HG02938 (cell line): ENCODE results near the gene EDN2.

Experiments
- ATAC-seq: cut with Tn5 transposase; IDR thresholded peaks from one replicate; pipeline ENCODE4 v1.9.1; 2021; ENCODE audit warnings: mild to moderate bottlenecking, moderate library complexity; ENCODE audit not compliant: unreplicated experiment

The EDN2 gene

GRCh38 chr1:41486053-41486370, 1.5 kb upstream of the EDN2 start:
- no peak for ATAC-seq

- ATAC-seq = no peak
Measured at GRCh38 chr1:41485605-41486004, 1.1 kb upstream of the EDN2 start.

- no peak for ATAC-seq
Measured at GRCh38 chr1:41483960-41484401, 502 bp downstream of the EDN2 start.

- ATAC-seq = no peak
Measured at GRCh38 chr1:41483001-41483850, 1.3 kb downstream of the EDN2 start.

DNA sequence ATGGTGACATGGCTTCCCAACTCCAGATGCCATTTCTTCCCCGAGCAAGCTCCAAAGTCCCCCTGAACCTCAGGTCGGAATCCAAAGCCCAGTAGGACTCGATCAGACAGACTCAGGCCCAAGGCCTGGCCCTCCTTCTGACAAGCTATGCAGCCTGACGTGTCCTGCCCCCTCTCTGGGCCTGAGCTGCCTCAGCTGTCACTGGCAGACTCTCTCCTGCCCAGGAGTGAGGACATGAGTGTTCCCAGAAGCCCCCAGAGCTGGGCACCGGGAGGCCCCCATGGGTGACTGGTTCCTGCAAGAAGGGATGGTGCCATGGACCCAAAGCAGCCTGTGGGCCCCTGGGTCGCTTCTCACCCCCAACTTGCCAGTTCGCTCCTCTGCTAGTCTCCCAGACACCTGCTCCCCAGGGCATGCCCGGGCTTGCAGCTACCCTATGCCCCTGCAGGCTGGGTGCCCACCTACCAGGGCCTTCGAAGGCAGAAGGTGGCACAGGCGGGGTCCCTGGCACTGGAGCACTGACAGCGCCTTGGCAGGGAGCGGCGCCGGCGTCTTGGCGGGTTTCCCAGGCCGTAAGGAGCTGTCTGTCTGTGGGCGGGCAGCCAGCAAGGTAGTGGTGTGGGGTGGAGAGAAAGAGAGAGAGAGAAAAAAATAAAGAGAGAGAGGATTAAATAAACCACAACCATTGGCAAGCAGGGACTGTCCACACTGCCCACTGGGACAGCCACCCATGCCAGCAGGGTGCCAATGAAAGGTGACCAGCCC, 2.3 kb downstream of the EDN2 start:
- no peak for ATAC-seq

DNA sequence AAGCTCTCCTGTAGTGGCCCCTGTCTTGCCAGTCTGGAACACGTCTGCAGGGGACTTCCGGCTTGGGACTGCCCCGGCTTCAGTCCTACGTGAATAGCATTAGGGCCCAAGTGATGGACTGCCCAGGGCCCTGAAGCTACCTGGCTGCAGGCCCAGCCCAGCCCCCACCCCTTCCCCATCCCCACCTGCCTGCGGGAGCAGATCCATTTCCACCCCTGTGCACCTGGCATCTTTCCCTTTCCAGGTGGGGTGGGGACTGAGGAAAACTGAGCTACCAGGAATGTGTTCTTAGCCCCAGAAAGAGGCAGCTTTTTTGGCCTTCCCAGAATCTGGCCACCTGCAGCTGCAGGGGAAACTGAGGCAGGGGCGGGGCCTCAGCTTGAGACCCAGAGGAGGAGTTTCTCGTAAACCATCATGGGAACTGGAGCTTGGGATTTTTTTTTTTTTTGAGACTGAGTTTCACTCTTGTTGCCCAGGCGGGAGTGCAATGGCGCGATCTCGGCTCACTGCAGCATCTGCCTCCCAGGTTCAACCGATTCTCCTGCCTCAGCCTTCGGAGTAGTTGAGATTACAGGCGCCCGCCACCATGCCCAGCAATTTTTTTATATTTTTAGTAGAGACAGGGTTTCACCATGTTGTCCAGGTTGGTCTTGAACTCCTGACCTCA, 3.2 kb downstream of the EDN2 start:
- ATAC-seq = no peak

DNA sequence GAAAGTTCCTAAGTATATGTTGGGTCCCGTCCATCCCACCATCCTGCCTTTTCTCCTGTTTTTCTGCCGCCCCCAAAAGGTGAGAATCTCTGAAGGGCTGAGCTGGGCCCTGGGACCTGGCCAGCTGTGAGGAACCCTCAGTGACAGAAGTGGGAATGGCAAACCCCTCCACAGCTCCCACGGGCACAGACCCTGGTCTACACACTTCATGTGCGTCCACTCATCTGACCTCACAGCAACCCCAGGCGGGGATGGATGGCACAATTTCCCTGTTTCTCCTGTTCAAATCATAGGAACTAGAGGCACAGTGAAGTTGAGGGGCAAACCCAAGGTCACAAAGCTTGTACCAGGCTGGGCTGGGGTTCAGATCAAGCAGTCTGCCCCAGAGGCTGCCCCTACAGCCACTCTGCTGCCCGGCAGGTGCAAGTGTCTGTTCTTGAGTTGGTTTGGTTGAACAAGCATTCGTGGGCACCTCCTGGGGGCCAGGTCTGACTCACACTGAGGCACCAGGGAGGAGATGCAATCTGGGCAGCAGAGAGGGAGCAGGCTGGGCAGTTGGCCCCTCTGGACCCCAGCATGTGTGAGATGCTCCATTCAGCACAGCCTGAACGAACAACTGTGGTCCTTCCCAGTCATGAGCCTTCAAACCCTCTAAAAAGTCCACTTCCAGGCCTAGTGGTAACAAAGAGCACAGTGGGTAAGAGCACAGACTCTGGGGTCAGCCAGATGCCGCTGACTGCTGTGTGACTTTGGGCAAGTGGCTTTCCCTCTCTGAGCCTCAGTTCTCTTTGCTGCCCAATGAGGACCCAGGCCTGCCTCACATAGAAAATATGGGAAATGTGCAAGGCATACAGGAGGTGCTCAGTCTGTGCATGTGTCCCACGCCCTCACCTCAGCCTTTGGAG, 4.0 kb downstream of the EDN2 start:
- no peak for ATAC-seq

GRCh38 chr1:41479808-41480160, 4.7 kb downstream of the EDN2 start:
- no peak for ATAC-seq

DNA sequence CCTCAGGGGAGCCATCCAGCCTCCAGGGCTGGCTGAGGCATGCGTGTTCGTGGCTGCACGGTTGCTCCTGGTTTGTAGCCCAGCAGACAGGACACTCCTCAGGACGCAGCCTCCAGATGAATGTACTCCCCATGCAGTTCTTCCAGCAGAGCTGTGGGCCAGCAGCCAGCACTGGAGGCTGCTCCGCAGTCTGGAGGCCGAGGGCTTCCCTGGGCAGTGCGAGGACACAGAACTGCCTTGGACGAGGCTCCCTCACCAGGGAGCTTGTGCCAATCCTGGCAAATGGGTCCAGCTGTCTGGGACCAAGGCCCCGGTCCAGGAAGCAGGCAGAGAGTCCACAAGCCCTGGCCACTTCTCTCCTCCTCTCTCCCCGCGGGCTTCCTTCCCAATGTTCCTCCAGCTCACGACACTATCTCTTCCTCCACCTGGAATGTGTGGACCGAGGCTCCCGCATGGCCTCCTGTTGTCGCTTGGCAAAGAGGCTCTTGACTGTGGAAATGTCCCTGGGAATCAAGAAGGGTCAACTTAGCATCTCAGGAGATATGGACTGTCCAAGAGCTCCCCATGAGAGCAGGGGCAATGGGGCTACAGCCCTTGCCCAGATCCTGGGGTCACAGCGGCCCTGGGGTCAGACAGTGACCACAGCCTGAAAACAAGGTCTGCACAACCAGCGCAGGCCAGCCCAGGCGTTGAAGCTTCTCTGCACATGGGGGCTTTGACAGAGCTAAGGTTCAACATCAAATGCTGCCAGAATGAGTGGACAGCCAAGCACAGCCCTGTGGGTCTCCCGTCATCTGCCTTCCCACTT, 5.3 kb downstream of the EDN2 start:
- no peak for ATAC-seq

- ATAC-seq = no peak
Measured at GRCh38 chr1:41478118-41478748, 6.2 kb downstream of the EDN2 start.

GRCh38 chr1:41476807-41477361, 7.6 kb downstream of the EDN2 start:
- ATAC-seq = no peak

GRCh38 chr1:41475859-41476567, 8.5 kb downstream of the EDN2 start:
- no peak for ATAC-seq

- no peak for ATAC-seq
Measured at GRCh38 chr1:41475346-41475745, 9.1 kb downstream of the EDN2 start.

GRCh38 chr1:41474490-41475271, 9.8 kb downstream of the EDN2 start:
- ATAC-seq = no peak

GRCh38 chr1:41473738-41474362, 10.6 kb downstream of the EDN2 start:
- ATAC-seq = no peak

DNA sequence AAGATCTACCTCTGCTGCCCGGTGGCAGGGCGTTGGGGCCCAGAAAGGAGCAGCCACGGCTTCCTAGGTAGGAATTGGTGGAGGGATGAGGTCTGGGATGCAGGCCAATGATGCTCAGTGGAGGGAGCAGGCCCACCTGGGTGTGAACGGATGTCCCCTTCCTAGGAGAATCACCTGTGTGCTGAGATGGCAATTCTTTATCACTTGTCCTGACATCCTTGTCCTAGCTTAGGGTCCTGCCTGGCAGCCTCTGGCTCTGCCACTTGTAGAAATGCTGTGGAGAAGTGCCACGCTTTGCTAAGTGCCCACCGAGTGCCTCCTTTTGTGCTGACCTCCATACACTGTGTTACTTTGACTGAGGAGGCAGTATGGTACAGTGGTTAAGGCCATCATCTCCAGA, 12.8 kb downstream of the EDN2 start:
- no peak for ATAC-seq

DNA sequence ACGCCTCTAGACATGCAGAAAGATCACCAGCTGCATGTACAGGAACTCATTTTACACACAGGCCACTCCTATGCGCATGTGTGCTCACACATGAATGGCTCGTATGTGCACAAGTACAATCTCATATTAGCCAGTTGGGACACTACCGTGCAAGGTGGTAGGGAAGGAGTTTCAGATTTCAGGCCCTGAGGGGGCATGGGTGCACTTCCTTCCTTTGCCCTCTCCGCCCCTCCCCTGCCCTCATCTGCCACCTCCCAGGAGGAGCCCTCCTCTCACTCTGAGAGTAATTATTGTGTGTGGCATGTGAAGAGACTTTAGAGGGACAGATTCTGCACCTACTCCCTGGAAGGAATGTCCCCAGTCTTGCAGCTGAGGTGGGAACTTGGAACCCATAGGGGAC, 14.8 kb downstream of the EDN2 start:
- no peak for ATAC-seq
